Stimulated activated naive CD8-positive, alpha-beta T cell treated with anti-CD3 and anti-CD28 coated beads, Interleukin-15, Interleukin-2, amounts not matched to agents 100 U/mL and 50 U/mL, for 24 hours (primary cell): ENCODE data around the gene DDIAS.
A peak's percentile ranks its signal among the peaks of the same experiment; 100 is the strongest.
"Not testable (repeated sequence)": the region's sequence is repeated elsewhere in the genome, so short reads cannot be mapped to it uniquely, and the experiment has no call there.

Source experiments
- ATAC-seq: fragments of 150-1000 bp; cut with Tn5 transposase; one replicate; pipeline ENCODE4 v1.10.0; 2021
- DNase-seq: peaks from one replicate; pipeline ENCODE4 v3.0.0; 2021

DDIAS gene

GRCh38 chr11:82969811-82970210 lies 68.3 kb downstream of the DDIAS start:
- DNase-seq (no peak), ATAC-seq (peak; percentile 58)

DNA sequence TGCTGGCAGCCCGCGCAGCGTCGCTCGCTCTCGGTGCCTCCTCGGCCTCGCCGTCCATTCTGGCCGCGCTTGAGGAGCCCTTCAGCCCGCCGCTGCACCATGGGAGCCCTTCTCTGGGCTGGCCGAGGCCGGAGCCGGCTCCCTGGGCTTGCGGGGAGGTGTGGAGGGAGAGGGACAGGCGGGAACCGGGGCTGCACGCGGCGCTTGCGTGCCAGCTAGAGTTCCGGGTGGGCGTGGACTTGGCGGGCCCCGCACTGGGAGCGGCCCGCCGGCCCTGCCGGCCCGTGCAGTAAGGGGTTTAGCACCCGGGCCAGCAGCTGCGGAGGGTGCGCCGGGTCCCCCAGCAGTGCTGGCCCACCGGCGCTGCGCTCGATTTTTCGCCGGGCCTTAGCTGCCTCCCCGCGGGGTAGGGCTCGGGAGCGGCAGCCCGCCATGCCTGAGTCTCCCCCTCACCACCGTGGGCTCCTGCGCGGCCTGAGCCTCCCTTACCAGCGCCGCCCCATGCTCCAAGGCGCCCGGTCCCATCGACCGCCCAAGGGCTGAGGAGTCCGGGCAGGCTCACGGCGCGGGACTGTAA lies 69.1 kb downstream of the DDIAS start:
- ATAC-seq = not testable (repeated sequence)

DNA sequence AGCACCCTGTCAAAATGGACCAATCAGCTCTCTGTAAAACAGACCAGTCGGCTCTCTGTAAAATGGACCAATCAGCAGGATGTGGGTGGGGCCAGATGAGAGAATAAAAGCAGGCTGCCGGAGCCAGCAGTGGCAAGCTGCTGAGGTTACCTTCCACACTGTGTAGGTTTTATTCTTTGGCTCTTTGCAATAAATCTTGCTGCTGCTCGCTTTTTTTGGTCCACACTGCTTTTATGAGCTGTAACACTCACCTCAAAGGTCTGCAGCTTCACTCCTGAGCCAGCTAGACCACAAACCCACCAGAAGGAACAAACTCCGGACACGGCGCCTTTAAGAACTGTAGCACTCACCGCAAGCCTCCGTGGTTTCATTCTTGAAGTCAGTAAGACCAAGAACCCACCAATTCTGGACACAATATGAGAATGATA lies 70.0 kb downstream of the DDIAS start:
- DNase-seq (peak; percentile 55), ATAC-seq (peak; percentile 67)

More for the DNA sequence above, 69.1 kb downstream of the DDIAS start:
- DNase-seq = not testable (repeated sequence)

GRCh38 chr11:82972103-82972502 lies 70.6 kb downstream of the DDIAS start:
- ATAC-seq = no peak
- no peak for DNase-seq

DNA sequence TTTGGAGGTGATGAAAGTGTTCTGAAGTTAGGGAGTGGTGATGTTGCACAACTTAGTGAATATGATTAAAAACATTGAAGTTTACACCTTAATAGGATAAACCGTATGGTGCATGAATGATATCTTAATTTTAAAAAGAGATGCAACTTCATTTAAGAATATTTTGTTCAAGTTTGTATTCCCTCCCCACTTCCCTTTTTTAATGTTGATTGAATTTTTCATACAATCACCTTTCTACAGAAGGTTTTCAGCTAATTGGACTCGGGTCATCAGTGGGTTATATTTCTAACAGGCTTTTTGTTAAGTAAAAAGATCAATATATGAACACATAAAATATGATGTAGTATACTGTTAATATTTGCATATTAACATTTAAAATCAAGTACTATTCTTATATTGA lies 72.6 kb downstream of the DDIAS start:
- DNase-seq (no peak), ATAC-seq (no peak)

- DNase-seq = no peak
- no peak for ATAC-seq
Observed at GRCh38 chr11:82974851-82975250, 73.3 kb downstream of the DDIAS start.

- ATAC-seq = no peak
- no peak for DNase-seq
Observed at GRCh38 chr11:82975882-82976281, 74.3 kb downstream of the DDIAS start.

DNA sequence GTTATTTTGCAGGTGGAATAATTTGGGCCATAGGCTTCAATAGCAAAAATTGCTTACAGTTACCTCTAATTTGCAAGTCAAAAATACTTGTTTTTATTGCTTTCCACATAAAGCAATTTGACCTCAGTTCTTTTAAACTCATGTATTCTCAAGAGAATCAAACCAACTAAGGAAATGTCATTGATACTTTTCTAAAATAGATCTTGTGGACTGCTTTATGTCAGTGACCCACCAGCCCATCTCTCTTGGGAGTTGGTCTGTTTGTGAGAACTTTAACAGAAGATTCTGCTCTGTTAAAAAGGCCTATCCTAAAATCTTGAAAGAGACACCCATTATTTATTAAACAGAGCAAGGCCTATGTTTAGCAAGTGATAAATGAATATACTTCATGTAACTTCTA lies 75.2 kb downstream of the DDIAS start:
- ATAC-seq (no peak), DNase-seq (no peak)

DNA sequence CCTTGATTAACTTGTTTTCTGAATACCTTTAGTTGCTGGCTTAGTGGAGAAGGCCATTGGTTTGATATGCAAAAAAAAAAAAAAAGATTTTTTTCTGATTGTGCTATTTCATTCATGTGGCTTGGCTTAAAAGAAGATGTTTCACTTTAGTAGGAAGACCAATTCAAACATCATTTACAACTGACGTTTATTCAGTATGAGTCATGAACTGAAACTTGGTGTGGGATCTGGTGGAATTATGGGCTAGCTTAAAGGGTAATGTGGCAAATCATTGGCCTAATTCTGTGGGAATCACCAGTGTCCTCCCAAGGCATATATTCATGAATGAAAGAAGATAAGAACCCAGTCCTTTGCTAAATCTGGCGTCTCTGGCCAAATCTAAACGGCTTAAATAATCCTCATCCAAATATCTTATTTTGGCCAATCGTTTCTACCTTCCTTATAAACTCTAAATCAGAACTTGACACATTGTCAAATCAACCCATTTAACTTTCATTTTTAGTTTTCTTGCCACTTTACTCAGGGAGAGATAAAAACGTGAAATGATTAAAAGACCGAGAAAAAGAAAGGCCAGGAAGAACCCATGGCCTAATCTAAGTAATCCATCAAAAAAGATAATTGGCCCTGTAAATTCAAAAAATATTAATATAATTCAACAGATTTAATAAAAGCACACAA lies 77.0 kb downstream of the DDIAS start:
- DNase-seq (no peak), ATAC-seq (peak; percentile 81)

DNA sequence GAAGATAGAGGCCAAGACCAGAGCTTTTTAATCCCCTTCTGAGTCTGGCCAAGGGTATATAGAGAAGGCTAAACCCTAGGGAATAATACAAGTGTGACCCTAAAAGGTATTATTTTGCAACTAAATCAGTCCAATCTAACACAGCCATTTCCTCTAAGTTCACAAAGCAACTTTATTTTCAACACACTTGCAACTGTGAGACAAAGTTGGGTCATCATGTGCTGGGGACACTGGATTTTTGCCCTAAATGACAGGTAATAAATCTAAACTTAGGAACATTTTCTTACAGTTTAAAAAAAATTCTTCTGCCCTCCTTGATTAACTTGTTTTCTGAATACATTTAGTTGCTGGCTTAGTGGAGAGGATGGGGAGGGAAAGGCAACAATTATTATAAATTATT lies 78.3 kb downstream of the DDIAS start:
- DNase-seq (no peak), ATAC-seq (no peak)

DNA sequence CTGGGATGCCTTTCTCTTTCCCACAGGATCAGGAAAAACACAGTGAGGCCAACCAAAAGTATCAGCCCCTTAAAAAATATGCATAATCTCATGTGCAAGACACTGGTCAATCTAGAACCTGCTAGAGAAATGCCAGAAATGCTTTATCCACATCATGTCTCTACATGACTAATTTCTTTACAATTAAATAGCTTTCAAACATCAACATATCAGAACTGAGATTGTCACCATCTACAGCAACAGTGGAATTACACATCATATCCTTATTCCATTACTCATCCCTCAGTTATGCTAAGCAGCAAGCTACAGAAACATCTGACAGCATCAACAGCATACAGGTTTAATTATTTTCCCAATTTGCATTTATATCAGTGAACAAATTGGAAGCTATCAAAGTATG lies 78.8 kb downstream of the DDIAS start:
- no peak for DNase-seq
- peak; percentile 86 for ATAC-seq

- DNase-seq (no peak), ATAC-seq (no peak)
Observed at GRCh38 chr11:82980947-82981346, 79.4 kb downstream of the DDIAS start.

GRCh38 chr11:82981852-82982251 lies 80.3 kb downstream of the DDIAS start:
- ATAC-seq (no peak), DNase-seq (no peak)
